IPS-18c (cell line): ENCODE measurements around the gene PIEZO2.

Experiments
- H3K4me3 ChIP-seq: 2 replicates; pipeline ENCODE4 v1.7.0; 2013; ENCODE audit warnings: low read depth, mild to moderate bottlenecking, low read length, moderate library complexity; ENCODE audit not compliant: insufficient read depth
- H3K9me3 ChIP-seq: one replicate; pipeline ENCODE4 v1.6.1; 2013; ENCODE audit warnings: mild to moderate bottlenecking, low read length, moderate library complexity; ENCODE audit not compliant: control insufficient read depth, insufficient read depth

The PIEZO2 gene

GRCh38 chr18:10705786-10706185 is 443.6 kb downstream of the PIEZO2 start:
- H3K9me3 ChIP-seq: no peaks in the 10 kb centered on the region
- no peak overlapping the region for H3K4me3 ChIP-seq

- H3K9me3 ChIP-seq: no peaks in the 10 kb centered on the region
- no peak overlapping the region for H3K4me3 ChIP-seq
Observed at GRCh38 chr18:10705291-10705690, 444.1 kb downstream of the PIEZO2 start.

GRCh38 chr18:10702206-10702605 is 447.2 kb downstream of the PIEZO2 start:
- H3K9me3 ChIP-seq: no peaks in the 10 kb centered on the region
- no peak overlapping the region for H3K4me3 ChIP-seq

- Histone ChIP-seq H3K9me3 (no peaks in the 10 kb centered on the region), H3K4me3 (no peak overlapping the region)
Observed at GRCh38 chr18:10690366-10690765, 459.0 kb downstream of the PIEZO2 start.

- Histone ChIP-seq H3K4me3 (no peak overlapping the region), H3K9me3 (no peaks in the 10 kb centered on the region)
Observed at GRCh38 chr18:10690035-10690329, 459.4 kb downstream of the PIEZO2 start.

GRCh38 chr18:10689236-10690034 is 459.9 kb downstream of the PIEZO2 start:
- H3K4me3 ChIP-seq: no peak overlapping the region
- H3K9me3 ChIP-seq: no peaks in the 10 kb centered on the region

- no peaks in the 10 kb centered on the region for H3K9me3 ChIP-seq
- H3K4me3 ChIP-seq: no peak overlapping the region
Observed at GRCh38 chr18:10688766-10689165, 460.6 kb downstream of the PIEZO2 start.

- no peak overlapping the region for H3K4me3 ChIP-seq
- no peaks in the 10 kb centered on the region for H3K9me3 ChIP-seq
Observed at GRCh38 chr18:10687161-10687925, 462.0 kb downstream of the PIEZO2 start.

- Histone ChIP-seq H3K9me3 (no peaks in the 10 kb centered on the region), H3K4me3 (no peak overlapping the region)
Observed at GRCh38 chr18:10686308-10686707, 463.1 kb downstream of the PIEZO2 start.

- Histone ChIP-seq H3K9me3 (no peaks in the 10 kb centered on the region), H3K4me3 (no peak overlapping the region)
Observed at GRCh38 chr18:10685484-10685883, 463.9 kb downstream of the PIEZO2 start.

GRCh38 chr18:10682368-10682714 is 467.0 kb downstream of the PIEZO2 start:
- H3K4me3 ChIP-seq: no peak overlapping the region

GRCh38 chr18:10681581-10682367 is 467.6 kb downstream of the PIEZO2 start:
- Histone ChIP-seq H3K9me3 (no peaks in the 10 kb centered on the region), H3K4me3 (no peak overlapping the region)

More at GRCh38 chr18:10682368-10682714, 467.0 kb downstream of the PIEZO2 start:
- no peaks in the 10 kb centered on the region for H3K9me3 ChIP-seq

GRCh38 chr18:10680271-10680596 is 469.1 kb downstream of the PIEZO2 start:
- no peak overlapping the region for H3K4me3 ChIP-seq
- no peaks in the 10 kb centered on the region for H3K9me3 ChIP-seq

GRCh38 chr18:10679557-10680270 is 469.7 kb downstream of the PIEZO2 start:
- no peaks in the 10 kb centered on the region for H3K9me3 ChIP-seq

GRCh38 chr18:10671441-10671840 is 477.9 kb downstream of the PIEZO2 start:
- Histone ChIP-seq H3K9me3 (no peaks in the 10 kb centered on the region), H3K4me3 (no peak overlapping the region)

More at GRCh38 chr18:10679557-10680270, 469.7 kb downstream of the PIEZO2 start:
- H3K4me3 ChIP-seq: no peak overlapping the region

- Histone ChIP-seq H3K9me3 (no peaks in the 10 kb centered on the region), H3K4me3 (no peak overlapping the region)
Observed at GRCh38 chr18:10670856-10671255, 478.5 kb downstream of the PIEZO2 start.

GRCh38 chr18:10669441-10670100 is 479.8 kb downstream of the PIEZO2 start:
- H3K4me3 ChIP-seq: no peak overlapping the region
- H3K9me3 ChIP-seq: no peaks in the 10 kb centered on the region
